Fibroblast of villous mesenchyme (primary cell): ENCODE data around the gene SERPINB1. TPM values are rescaled to one million over a fixed set of nuclear protein-coding genes. Genes with fewer than 3 reads are reported as not detected.
"Not testable (repeated sequence)": the region's sequence is repeated elsewhere in the genome, so short reads cannot be mapped to it uniquely, and the experiment has no call there.

Source experiments
- DNase-seq: peaks from one replicate; pipeline ENCODE4 v3.0.0-alpha.2; 2010; ENCODE audit warnings: low read depth
- H3K4me3 ChIP-seq: 2 replicates; pipeline ENCODE4 v1.5.1; 2011; ENCODE audit warnings: low read depth, mild to moderate bottlenecking, low read length
- total RNA-seq: library from RNA; depleted of rRNA; stranded (reverse); fragments of >200 nt; gene quantifications from 2 replicates; pipeline ENCODE4 v1.2.3, GENCODE V29; 2012
- TF ChIP-seq, protein P1 (sequence below): IDR thresholded peaks from 2 replicates; pipeline ENCODE4 v1.5.1; 2012; ENCODE audit warnings: low read depth, mild to moderate bottlenecking, low read length; ENCODE audit not compliant: insufficient read depth

SERPINB1 gene
- total RNA-seq: 25.9 and 32.2 TPM in 2 replicates

DNA sequence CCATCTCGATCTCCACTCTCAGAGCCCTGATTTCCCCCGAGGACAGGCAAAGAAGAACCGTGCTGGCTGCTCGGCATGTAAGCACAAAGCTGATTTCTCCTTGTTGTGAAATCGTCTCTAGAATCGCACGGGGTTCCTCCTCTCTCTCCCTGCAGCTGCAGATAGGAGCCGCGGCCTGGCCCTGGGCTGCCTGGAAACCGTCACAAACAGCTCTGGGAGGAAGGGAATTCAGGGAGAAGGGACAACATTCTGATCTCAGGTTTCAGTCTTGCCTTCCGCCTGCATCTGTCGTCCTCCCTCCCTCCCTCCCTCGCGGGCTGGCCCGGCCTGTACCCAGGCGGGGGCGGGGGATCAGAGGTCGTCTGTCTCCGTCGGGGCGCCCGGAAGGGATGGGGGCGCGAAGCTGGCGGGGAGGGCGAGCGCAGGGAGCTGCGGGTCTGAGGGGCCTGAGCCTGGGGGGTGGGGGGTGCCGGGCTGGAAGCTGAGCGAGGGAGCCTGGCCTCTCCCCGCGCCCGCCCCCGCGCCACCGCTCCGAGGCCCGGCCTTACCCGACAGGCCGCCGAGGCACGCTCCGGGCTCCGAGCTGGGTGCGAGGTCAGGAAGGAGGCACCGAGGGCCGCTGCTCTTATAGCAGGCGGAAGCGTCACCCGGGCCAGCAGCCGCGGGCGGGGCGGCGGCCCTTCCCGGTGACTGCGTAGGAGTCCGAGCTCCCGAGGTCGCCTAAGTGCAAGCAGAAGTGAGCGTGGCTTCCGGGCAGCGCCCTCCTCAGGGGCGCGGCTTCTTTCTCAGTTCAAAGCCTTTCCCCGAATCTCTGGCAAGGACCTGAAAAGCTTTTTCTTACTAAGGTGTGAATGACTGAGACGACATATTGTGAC, at the start of gene SERPINB1:
Gene SERPINB1 (minus strand): TSS at position 600 of the 875 bp plus-strand sequence. CDS start 1,277 bp downstream, outside the sequence.
- TF ChIP-seq, protein P1, sequence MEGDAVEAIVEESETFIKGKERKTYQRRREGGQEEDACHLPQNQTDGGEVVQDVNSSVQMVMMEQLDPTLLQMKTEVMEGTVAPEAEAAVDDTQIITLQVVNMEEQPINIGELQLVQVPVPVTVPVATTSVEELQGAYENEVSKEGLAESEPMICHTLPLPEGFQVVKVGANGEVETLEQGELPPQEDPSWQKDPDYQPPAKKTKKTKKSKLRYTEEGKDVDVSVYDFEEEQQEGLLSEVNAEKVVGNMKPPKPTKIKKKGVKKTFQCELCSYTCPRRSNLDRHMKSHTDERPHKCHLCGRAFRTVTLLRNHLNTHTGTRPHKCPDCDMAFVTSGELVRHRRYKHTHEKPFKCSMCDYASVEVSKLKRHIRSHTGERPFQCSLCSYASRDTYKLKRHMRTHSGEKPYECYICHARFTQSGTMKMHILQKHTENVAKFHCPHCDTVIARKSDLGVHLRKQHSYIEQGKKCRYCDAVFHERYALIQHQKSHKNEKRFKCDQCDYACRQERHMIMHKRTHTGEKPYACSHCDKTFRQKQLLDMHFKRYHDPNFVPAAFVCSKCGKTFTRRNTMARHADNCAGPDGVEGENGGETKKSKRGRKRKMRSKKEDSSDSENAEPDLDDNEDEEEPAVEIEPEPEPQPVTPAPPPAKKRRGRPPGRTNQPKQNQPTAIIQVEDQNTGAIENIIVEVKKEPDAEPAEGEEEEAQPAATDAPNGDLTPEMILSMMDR: no peak
- peak; percentile 98 for DNase-seq
- peak within 1 kb of the TSS; percentile 65 for H3K4me3 ChIP-seq

DNA sequence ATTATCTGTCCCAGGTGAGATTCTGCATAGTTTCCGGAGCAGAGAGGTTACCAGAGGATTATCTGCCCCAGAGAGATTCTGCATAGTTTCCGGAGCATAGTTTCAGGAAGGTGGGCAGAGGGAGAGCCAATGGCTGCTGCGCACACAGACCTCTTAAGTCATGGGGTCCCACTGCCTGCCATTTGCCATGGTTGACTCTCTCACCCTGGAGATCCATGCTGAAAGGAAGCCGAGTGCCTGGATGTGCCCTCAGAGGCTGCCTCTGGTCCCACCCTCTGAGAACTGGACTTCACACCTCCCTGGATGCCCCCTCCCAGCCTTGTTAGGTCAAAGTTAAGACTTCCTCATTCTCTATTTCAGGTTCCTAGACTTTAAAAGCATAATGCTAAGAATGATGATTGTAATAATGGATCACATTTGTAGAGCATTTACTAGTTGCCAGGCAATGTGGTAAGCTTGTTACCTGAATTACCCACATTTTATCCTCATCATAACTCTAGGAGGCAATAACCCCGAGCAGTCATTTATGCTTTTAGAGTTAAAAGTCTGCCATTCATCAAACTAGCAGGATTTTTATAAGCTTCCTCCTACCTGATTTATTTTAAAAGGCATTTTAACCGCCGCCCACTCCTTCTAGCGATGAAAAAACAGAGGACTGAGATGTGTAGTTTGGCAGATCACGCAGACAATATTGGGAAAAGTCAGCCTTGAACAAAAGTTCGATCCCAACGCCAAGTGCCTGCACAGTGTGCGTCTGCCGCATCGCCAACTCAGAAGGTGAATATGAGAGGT, 49.5 kb upstream of the SERPINB1 start:
- no peak overlapping the region for H3K4me3 ChIP-seq
- TF ChIP-seq, protein P1: no peak
- no peak for DNase-seq

DNA sequence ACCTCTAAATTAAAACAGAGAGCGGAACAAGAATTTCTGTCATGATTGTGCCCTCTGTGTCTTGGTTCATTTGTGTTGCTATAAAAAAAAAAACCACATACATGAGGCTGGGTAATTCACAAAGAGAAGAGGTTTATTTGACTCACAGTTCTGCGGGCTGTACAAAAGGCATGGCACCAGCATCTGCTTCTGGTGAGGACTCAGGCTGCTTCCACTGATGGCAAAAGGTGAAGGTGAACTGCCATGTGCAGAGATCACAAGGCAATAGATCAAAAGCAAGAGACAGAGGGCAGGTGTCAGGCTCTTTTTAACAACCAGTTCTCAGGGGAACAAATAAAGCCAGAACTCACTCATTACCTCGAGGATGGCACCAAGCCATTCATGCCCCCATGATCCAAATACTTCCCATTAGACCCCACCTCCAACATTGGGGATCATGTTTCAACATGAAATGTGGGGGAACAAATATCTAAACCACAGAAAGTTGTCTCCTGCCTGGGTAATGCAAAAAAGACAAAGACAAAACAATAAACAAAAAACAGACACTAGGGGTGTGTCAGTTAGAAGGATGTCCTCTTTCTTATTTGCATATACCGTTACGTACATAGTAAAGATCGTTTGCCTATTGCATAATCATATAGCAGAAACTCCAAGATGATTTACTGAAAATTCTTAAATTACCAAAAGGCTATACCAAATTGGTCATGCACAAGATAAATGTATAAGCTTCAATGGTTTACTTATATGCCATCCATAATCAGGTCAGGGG, 44.5 kb upstream of the SERPINB1 start:
- TF ChIP-seq, protein P1: no peak
- H3K4me3 ChIP-seq: no peak overlapping the region
- DNase-seq: no peak

DNA sequence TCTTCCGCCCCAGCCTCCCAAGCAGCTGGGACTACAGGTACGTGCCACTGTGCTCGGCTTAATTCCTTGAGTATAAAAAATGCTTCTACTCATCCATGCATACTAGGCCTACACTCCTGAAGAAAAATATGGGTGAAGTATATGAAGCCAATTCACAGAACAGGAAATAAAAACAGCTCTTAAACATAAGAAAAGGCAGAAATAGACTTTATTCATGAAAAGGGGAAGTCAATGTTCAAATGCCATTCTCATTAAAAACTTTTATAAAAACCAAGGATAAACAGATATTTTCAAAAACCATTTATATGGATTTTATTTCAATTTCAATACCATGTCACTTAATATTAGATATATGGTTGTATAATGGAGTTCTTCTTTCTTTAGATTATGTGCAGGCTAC, 43.1 kb upstream of the SERPINB1 start:
- TF ChIP-seq, protein P1: no peak
- H3K4me3 ChIP-seq: no peak overlapping the region
- DNase-seq: no peak

DNA sequence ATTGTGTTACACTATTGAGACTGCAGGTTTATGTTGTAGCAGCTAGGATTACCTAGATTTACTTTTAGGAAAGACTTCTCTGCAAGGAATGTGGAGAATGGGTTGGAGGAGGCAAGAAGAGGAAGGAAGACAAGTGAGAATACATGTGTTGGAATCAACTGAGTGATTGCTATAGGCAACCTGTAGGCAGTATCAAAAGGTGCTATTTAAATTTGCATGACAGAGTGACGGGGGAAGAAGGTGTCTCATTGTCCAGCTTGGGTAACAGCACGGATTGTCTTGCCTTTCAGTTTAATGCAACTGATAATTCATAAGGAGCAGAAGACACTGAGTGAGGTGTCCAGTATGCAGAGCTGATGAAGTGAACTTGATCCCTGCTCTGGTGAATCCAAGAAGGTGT, 42.0 kb upstream of the SERPINB1 start:
- no peak for DNase-seq
- no peak overlapping the region for H3K4me3 ChIP-seq
- TF ChIP-seq, protein P1: no peak

DNA sequence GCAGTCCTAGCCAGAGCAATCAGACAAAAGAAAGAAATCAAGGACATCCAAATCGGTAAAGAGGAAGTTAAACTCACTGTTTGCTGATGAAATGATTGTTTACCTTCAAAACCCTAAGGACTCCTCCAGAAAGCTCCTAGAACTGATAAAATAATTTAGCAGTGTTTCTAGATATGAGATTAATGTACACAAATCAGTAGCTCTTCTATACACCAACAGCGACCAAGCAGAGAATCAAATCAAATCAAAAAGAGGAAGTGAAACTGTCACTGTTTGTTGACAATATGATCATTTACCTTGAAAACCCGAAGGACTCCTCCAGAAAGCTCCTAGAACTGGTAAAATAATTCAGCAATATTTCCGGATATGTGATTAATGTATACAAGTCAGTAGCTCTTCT, 39.8 kb upstream of the SERPINB1 start:
- DNase-seq: no peak
- no peak overlapping the region for H3K4me3 ChIP-seq
- TF ChIP-seq, protein P1: no peak

DNA sequence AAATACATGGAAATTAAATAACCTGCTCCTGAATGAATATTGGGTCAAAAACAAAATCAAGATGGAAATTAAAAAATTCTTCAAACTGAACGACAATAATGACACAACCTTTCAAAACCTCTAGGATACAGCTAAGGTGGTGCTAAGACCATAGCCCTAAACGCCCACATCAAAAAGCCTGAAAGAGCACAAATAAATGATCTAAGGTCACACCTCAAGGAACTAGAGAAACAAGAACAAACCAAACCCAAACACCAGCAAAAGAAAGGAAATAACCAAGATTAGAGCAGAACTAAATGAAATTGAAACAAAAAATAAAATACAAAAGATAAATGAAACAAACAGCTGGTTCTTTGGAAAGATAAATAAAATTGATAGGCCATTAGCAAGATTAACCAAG, 38.5 kb upstream of the SERPINB1 start:
- not testable (repeated sequence) for H3K4me3 ChIP-seq, DNase-seq
